ENCODE measurements around the gene INO80E.
"Not testable (repeated sequence)": the region's sequence is repeated elsewhere in the genome, so short reads cannot be mapped to it uniquely, and the experiment has no call there.

INO80E gene

GRCh38 chr16:29995911-29996765 is at the start of gene INO80E:
Gene INO80E (plus strand): TSS chr16:29996241. CDS start chr16:29996311, 70 bp downstream.
- DNase-seq (ENCODE audit: low read depth): peak; percentile 61

- DNase-seq (ENCODE audit: low read depth): no peak
Measured at GRCh38 chr16:29947897-29948296, 48.1 kb upstream of the INO80E start.

GRCh38 chr16:29950806-29951461 is 45.1 kb upstream of the INO80E start:
- no peak for DNase-seq (ENCODE audit: low read depth)

- DNase-seq (ENCODE audit: low read depth): no peak
Measured at GRCh38 chr16:29951625-29952365, 44.2 kb upstream of the INO80E start.

GRCh38 chr16:29958756-29959155 is 37.3 kb upstream of the INO80E start:
- DNase-seq (ENCODE audit: low read depth): no peak

GRCh38 chr16:29959293-29959692 is 36.7 kb upstream of the INO80E start:
- DNase-seq (ENCODE audit: low read depth): no peak

GRCh38 chr16:29959821-29960220 is 36.2 kb upstream of the INO80E start:
- not testable (repeated sequence) for DNase-seq (ENCODE audit: low read depth)

GRCh38 chr16:29961127-29961478 is 34.9 kb upstream of the INO80E start:
- no peak for DNase-seq (ENCODE audit: low read depth)

GRCh38 chr16:29961479-29962343 is 34.3 kb upstream of the INO80E start, which contains the start of gene TMEM219:
Gene TMEM219 (plus strand): TSS chr16:29962079. CDS start chr16:29963144, 1,065 bp downstream.
- no peak for DNase-seq (ENCODE audit: low read depth)

GRCh38 chr16:29962344-29962994 is 33.6 kb upstream of the INO80E start:
- no peak for DNase-seq (ENCODE audit: low read depth)

GRCh38 chr16:29963021-29963743 is 32.9 kb upstream of the INO80E start:
- DNase-seq (ENCODE audit: low read depth): no peak

GRCh38 chr16:29968205-29968604 is 27.8 kb upstream of the INO80E start:
- DNase-seq (ENCODE audit: low read depth): no peak

GRCh38 chr16:29971304-29971703 is 24.7 kb upstream of the INO80E start:
- no peak for DNase-seq (ENCODE audit: low read depth)

GRCh38 chr16:29972500-29972899 is 23.5 kb upstream of the INO80E start:
- DNase-seq (ENCODE audit: low read depth): no peak

- DNase-seq (ENCODE audit: low read depth): no peak
Measured at GRCh38 chr16:29972992-29973383, 23.1 kb upstream of the INO80E start.

- DNase-seq (ENCODE audit: low read depth): peak; percentile 95
Measured at GRCh38 chr16:29973384-29974246, 22.4 kb upstream of the INO80E start, which contains the start of gene TAOK2. Gene TAOK2 (plus strand): TSS chr16:29973868. CDS start chr16:29977773, 3,905 bp downstream.

GRCh38 chr16:29974291-29975133 is 21.5 kb upstream of the INO80E start:
- DNase-seq (ENCODE audit: low read depth): no peak

- no peak for DNase-seq (ENCODE audit: low read depth)
Measured at GRCh38 chr16:29975134-29975538, 20.9 kb upstream of the INO80E start.

Data from non-pigmented ciliary epithelial cell (primary cell).